ENCODE data around the gene DLGAP1. TPM values are rescaled to one million over a fixed set of nuclear protein-coding genes. Genes with fewer than 3 reads are reported as not detected.
"Not testable (repeated sequence)": the region's sequence is repeated elsewhere in the genome, so short reads cannot be mapped to it uniquely, and the experiment has no call there.

Gene DLGAP1
- total RNA-seq, 1 experiment from 2014 or later, result not detected

DNA sequence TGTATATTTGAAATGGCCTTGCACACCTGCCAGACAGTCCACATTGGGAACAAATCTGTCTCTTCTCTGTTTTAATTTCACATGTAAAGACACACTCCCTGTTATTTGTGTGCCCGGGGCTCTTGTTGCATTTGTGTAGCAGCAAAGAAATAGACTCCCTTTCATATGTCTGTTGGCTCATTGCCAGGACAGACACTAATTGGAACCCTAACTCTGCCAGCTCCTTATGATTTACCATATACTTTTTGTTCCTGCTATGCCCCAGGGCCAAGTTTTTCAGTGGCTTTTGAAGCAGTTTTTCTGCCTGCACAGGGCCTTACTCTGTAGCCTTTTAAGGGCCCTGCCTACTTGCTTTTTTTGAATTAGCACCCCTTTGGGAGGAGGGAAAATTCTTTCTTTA is 396.9 kb downstream of the DLGAP1 start:
- POLR2A ChIA-PET, result interaction anchor here (0.7 kb wide), 1 partner anchor 10 kb away, joined by 3 read pairs; no protein-coding TSS in a partner anchor
- Mint-ChIP-seq H3K27me3 (ENCODE audit: insufficient read depth, unreplicated experiment) (no peaks in the 10 kb centered on the region), H3K36me3 (ENCODE audit: insufficient read depth, unreplicated experiment) (no peaks in the 10 kb centered on the region), H3K4me1 (ENCODE audit: insufficient read depth, unreplicated experiment) (no peaks in the 10 kb centered on the region), H3K9me3 (ENCODE audit: unreplicated experiment) (peaks cover 22% of the 10 kb centered on the region), H3K27ac (ENCODE audit: low read depth, unreplicated experiment) (no peak overlapping the region), H3K4me3 (ENCODE audit: unreplicated experiment) (no peak overlapping the region)
- no peak for DNase-seq (ENCODE audit: unreplicated experiment)
- BruUV-seq (replicated peaks), result no TSS peak
- CTCF ChIA-PET, result no interaction called here
- intact Hi-C loops (cut with micrococcal nuclease), result no loop called here
- TF ChIP-seq, protein P1, sequence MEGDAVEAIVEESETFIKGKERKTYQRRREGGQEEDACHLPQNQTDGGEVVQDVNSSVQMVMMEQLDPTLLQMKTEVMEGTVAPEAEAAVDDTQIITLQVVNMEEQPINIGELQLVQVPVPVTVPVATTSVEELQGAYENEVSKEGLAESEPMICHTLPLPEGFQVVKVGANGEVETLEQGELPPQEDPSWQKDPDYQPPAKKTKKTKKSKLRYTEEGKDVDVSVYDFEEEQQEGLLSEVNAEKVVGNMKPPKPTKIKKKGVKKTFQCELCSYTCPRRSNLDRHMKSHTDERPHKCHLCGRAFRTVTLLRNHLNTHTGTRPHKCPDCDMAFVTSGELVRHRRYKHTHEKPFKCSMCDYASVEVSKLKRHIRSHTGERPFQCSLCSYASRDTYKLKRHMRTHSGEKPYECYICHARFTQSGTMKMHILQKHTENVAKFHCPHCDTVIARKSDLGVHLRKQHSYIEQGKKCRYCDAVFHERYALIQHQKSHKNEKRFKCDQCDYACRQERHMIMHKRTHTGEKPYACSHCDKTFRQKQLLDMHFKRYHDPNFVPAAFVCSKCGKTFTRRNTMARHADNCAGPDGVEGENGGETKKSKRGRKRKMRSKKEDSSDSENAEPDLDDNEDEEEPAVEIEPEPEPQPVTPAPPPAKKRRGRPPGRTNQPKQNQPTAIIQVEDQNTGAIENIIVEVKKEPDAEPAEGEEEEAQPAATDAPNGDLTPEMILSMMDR (IDR thresholded peaks at IDR 0.05; ENCODE audit: unreplicated experiment), result no peak

DNA sequence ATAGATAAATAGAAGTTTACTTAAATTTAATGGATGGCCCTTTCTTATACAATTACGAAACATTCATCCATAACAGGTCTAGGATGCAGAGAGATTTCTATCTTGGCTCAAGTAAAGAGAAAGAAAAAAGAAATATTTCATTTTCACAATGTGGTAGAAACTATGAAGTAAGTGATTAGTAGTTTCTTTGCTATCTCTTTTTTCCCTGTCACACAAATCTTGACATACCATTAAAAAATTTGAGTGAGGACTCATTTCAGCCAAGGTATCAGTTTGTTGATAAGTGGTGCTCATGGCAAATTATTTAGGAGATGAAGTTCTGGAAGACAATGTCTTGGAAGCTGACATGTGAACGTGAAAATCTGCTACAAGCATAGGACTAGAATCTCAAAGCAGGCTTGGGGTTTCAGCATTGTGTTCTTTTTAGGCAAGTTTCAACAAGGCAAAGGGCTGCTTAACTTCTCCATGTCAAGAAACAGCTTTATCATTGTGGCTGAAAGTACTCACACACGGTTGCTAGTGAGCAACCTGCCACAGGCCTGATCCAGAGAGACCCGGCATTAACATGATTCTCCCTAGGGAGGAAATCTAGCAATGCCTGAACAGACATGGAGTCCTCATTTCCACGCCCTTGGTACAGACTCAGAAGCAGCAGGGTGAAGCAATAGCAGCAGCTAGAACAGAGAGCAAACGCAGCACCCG is 414.6 kb downstream of the DLGAP1 start:
- Mint-ChIP-seq H3K27ac (ENCODE audit: low read depth, unreplicated experiment) (no peak overlapping the region), H3K4me3 (ENCODE audit: unreplicated experiment) (no peak overlapping the region), H3K36me3 (ENCODE audit: insufficient read depth, unreplicated experiment) (no peaks in the 10 kb centered on the region), H3K9me3 (ENCODE audit: unreplicated experiment) (no peaks in the 10 kb centered on the region), H3K4me1 (ENCODE audit: insufficient read depth, unreplicated experiment) (no peaks in the 10 kb centered on the region), H3K27me3 (ENCODE audit: insufficient read depth, unreplicated experiment) (no peaks in the 10 kb centered on the region)
- intact Hi-C loops (cut with micrococcal nuclease), result no loop called here
- no peak for DNase-seq (ENCODE audit: unreplicated experiment)
- TF ChIP-seq, protein P1 (IDR thresholded peaks at IDR 0.05; ENCODE audit: unreplicated experiment), result no peak
- POLR2A ChIA-PET, result no interaction called here
- BruUV-seq (replicated peaks), result no TSS peak
- CTCF ChIA-PET, result interaction anchor here (0.6 to 0.7 kb wide), 2 partner anchors 269 to 336 kb away, joined by 3 to 5 read pairs; no protein-coding TSS in a partner anchor

DNA sequence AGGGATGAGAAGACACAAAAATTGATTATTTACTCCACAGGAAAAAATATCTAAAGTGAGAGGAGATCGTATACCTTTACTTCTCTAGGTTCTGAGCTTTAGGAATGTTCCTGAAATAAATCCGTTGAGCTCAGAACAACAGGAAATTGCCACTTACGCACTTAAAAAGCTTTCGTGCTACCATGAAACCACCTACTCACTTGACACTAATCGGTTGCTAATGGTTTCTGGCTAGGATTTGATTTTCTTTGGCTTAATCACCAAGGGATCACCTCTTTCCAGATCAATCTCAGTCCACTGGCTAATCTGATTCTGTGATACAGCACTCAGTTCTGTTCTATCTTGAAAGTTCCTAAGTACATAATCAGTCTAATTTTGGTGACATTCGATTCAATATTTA is 419.6 kb downstream of the DLGAP1 start:
- no peaks in the 10 kb centered on the region for H3K36me3 Mint-ChIP-seq (ENCODE audit: insufficient read depth, unreplicated experiment)
- no TSS peak for BruUV-seq (replicated peaks)
- H3K27me3 Mint-ChIP-seq (ENCODE audit: insufficient read depth, unreplicated experiment), result no peaks in the 10 kb centered on the region
- no peak overlapping the region for H3K4me3 Mint-ChIP-seq (ENCODE audit: unreplicated experiment)
- DNase-seq (ENCODE audit: unreplicated experiment), result no peak
- H3K9me3 Mint-ChIP-seq (ENCODE audit: unreplicated experiment), result no peaks in the 10 kb centered on the region
- ChIA-PET CTCF (interaction anchor here (0.6 to 1.1 kb wide), 3 partner anchors 35 to 1578 kb away, joined by 3 to 4 read pairs (median 3); no protein-coding TSS in a partner anchor), POLR2A (no interaction called here)
- TF ChIP-seq, protein P1 (IDR thresholded peaks at IDR 0.05; ENCODE audit: unreplicated experiment), result no peak
- no peak overlapping the region for H3K27ac Mint-ChIP-seq (ENCODE audit: low read depth, unreplicated experiment)
- no peaks in the 10 kb centered on the region for H3K4me1 Mint-ChIP-seq (ENCODE audit: insufficient read depth, unreplicated experiment)
- intact Hi-C loops (cut with micrococcal nuclease), result no loop called here

DNA sequence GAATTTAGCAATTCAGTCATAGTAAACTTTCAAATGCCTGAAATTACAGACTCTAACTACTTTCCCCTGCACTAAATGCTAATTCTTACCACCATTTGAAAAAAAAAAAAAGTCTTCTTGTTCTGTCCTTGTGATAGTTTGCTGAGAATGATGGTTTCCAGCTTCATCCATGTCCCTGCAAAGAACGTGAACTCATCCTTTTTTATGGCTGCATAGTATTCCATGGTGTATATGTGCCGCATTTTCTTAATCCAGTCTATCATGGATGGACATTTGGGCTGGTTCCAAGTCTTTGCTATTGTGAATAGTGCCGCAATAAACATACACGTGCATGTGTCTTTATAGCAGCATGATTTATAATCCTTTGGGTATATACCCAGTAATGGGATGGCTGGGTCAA is 420.3 kb downstream of the DLGAP1 start:
- H3K4me3 Mint-ChIP-seq (ENCODE audit: unreplicated experiment); BruUV-seq (replicated peaks); H3K4me1 Mint-ChIP-seq (ENCODE audit: insufficient read depth, unreplicated experiment); H3K9me3 Mint-ChIP-seq (ENCODE audit: unreplicated experiment); intact Hi-C loops (cut with micrococcal nuclease); H3K27me3 Mint-ChIP-seq (ENCODE audit: insufficient read depth, unreplicated experiment); POLR2A ChIA-PET; H3K36me3 Mint-ChIP-seq (ENCODE audit: insufficient read depth, unreplicated experiment); H3K27ac Mint-ChIP-seq (ENCODE audit: low read depth, unreplicated experiment); DNase-seq (ENCODE audit: unreplicated experiment): not testable (repeated sequence)
- CTCF ChIA-PET, result interaction anchor here (0.6 to 1.1 kb wide), 2 partner anchors 72 to 190 kb away, joined by 4 to 6 read pairs; no protein-coding TSS in a partner anchor
